Measurements from ENCODE around the gene CYREN.

The CYREN gene

GRCh38 chr7:135197906-135198655 lies 27.6 kb upstream of the CYREN start:
- no peaks in the 10 kb centered on the region for H3K9me3 ChIP-seq (ENCODE audit: insufficient read depth, low read depth, low read length)

GRCh38 chr7:135197343-135197742 lies 26.8 kb upstream of the CYREN start:
- Histone ChIP-seq H3K4me2 (ENCODE audit: low read depth, low read length, poor library complexity, severe bottlenecking) (no peak overlapping the region), H3K9ac (ENCODE audit: low read depth, low read length, poor library complexity, severe bottlenecking) (no peak overlapping the region), H3K9me2 (replicated peaks; ENCODE audit: low read depth, low read length) (no peaks in the 10 kb centered on the region), H3K27me3 (ENCODE audit: insufficient read depth, low read length, poor library complexity, severe bottlenecking) (no peaks in the 10 kb centered on the region), H3K79me2 (ENCODE audit: insufficient read depth, low read length) (no peaks in the 10 kb centered on the region), H3F3A (ENCODE audit: low read depth) (no peaks in the 10 kb centered on the region), H3K9me3 (ENCODE audit: insufficient read depth, low read depth, low read length) (no peaks in the 10 kb centered on the region), H3K4me3 (ENCODE audit: low read length, poor library complexity, severe bottlenecking) (no peak overlapping the region), H3K36me3 (ENCODE audit: insufficient read depth, low read length) (no peaks in the 10 kb centered on the region; the same call in 1 of the 2 replicates), H2AFZ (ENCODE audit: low read length) (no peak overlapping the region), H3K4me1 (ENCODE audit: insufficient read depth, low read length, poor library complexity, severe bottlenecking) (no peaks in the 10 kb centered on the region), H4K20me1 (ENCODE audit: insufficient read depth, low read length, poor library complexity, severe bottlenecking) (no peaks in the 10 kb centered on the region)
- TF ChIP-seq CTCF (conservative IDR thresholded peaks at IDR 0.05; ENCODE audit: low read length) (no peak), EZH2phosphoT487 (IDR thresholded peaks at IDR 0.05; ENCODE audit: borderline replicate concordance) (no peak)

More at GRCh38 chr7:135197906-135198655, 27.6 kb upstream of the CYREN start:
- Histone ChIP-seq H3F3A (ENCODE audit: low read depth) (no peaks in the 10 kb centered on the region), H3K4me2 (ENCODE audit: low read depth, low read length, poor library complexity, severe bottlenecking) (no peak overlapping the region), H4K20me1 (ENCODE audit: insufficient read depth, low read length, poor library complexity, severe bottlenecking) (no peaks in the 10 kb centered on the region), H3K4me1 (ENCODE audit: insufficient read depth, low read length, poor library complexity, severe bottlenecking) (no peaks in the 10 kb centered on the region), H2AFZ (ENCODE audit: low read length) (no peak overlapping the region), H3K36me3 (ENCODE audit: insufficient read depth, low read length) (no peaks in the 10 kb centered on the region; the same call in 1 of the 2 replicates), H3K9me2 (replicated peaks; ENCODE audit: low read depth, low read length) (no peaks in the 10 kb centered on the region), H3K4me3 (ENCODE audit: low read length, poor library complexity, severe bottlenecking) (no peak overlapping the region), H3K9ac (ENCODE audit: low read depth, low read length, poor library complexity, severe bottlenecking) (no peak overlapping the region), H3K27me3 (ENCODE audit: insufficient read depth, low read length, poor library complexity, severe bottlenecking) (no peaks in the 10 kb centered on the region), H3K79me2 (ENCODE audit: insufficient read depth, low read length) (no peaks in the 10 kb centered on the region)
- TF ChIP-seq CTCF (conservative IDR thresholded peaks at IDR 0.05; ENCODE audit: low read length) (no peak), EZH2phosphoT487 (IDR thresholded peaks at IDR 0.05; ENCODE audit: borderline replicate concordance) (no peak)

- Histone ChIP-seq H3F3A (ENCODE audit: low read depth) (no peaks in the 10 kb centered on the region), H3K79me2 (ENCODE audit: insufficient read depth, low read length) (no peaks in the 10 kb centered on the region), H3K4me3 (ENCODE audit: low read length, poor library complexity, severe bottlenecking) (no peak overlapping the region), H3K4me1 (ENCODE audit: insufficient read depth, low read length, poor library complexity, severe bottlenecking) (no peaks in the 10 kb centered on the region), H3K27me3 (ENCODE audit: insufficient read depth, low read length, poor library complexity, severe bottlenecking) (no peaks in the 10 kb centered on the region), H3K9ac (ENCODE audit: low read depth, low read length, poor library complexity, severe bottlenecking) (no peak overlapping the region), H3K9me3 (ENCODE audit: insufficient read depth, low read depth, low read length) (no peaks in the 10 kb centered on the region), H2AFZ (ENCODE audit: low read length) (no peak overlapping the region), H3K9me2 (replicated peaks; ENCODE audit: low read depth, low read length) (no peaks in the 10 kb centered on the region), H3K36me3 (ENCODE audit: insufficient read depth, low read length) (no peaks in the 10 kb centered on the region; the same call in 1 of the 2 replicates), H3K4me2 (ENCODE audit: low read depth, low read length, poor library complexity, severe bottlenecking) (no peak overlapping the region), H4K20me1 (ENCODE audit: insufficient read depth, low read length, poor library complexity, severe bottlenecking) (no peaks in the 10 kb centered on the region)
- no peak for TF ChIP-seq CTCF (conservative IDR thresholded peaks at IDR 0.05; ENCODE audit: low read length)
These were observed 25.6 kb upstream of the CYREN start for GRCh38 chr7:135195968-135196629.
